GM19351 (cell line): ENCODE data around the gene SQSTM1.
"Not testable (repeated sequence)": the region's sequence is repeated elsewhere in the genome, so short reads cannot be mapped to it uniquely, and the experiment has no call there.

Experiments used
- ATAC-seq: cut with Tn5 transposase; IDR thresholded peaks from one replicate; pipeline ENCODE4 v1.9.1; 2021; ENCODE audit warnings: mild to moderate bottlenecking, moderate library complexity; ENCODE audit not compliant: unreplicated experiment

SQSTM1 gene

GRCh38 chr5:179820483-179821297 is at the start of gene SQSTM1:
TSS of gene SQSTM1 (plus strand) at chr5:179820905. CDS start at chr5:179820937, 32 bp downstream.
- ATAC-seq, result peak; percentile 36

GRCh38 chr5:179771311-179771895 is 49.3 kb upstream of the SQSTM1 start:
- ATAC-seq, result no peak

GRCh38 chr5:179772351-179772750 is 48.4 kb upstream of the SQSTM1 start:
- no peak for ATAC-seq

- ATAC-seq, result no peak
These were observed 47.0 kb upstream of the SQSTM1 start for GRCh38 chr5:179773686-179774040.

- ATAC-seq, result no peak
These were observed 46.3 kb upstream of the SQSTM1 start for GRCh38 chr5:179774442-179774841.

GRCh38 chr5:179776411-179776938 is 44.2 kb upstream of the SQSTM1 start:
- no peak for ATAC-seq

GRCh38 chr5:179777456-179777855 is 43.2 kb upstream of the SQSTM1 start:
- no peak for ATAC-seq

- ATAC-seq, result no peak
These were observed 42.8 kb upstream of the SQSTM1 start for GRCh38 chr5:179777909-179778308.

GRCh38 chr5:179778591-179778990 is 42.1 kb upstream of the SQSTM1 start:
- ATAC-seq, result no peak

GRCh38 chr5:179779826-179780225 is 40.9 kb upstream of the SQSTM1 start:
- ATAC-seq, result no peak

- ATAC-seq, result no peak
These were observed 40.3 kb upstream of the SQSTM1 start for GRCh38 chr5:179780362-179780761.

GRCh38 chr5:179781846-179782245 is 38.9 kb upstream of the SQSTM1 start:
- no peak for ATAC-seq

GRCh38 chr5:179783128-179783527 is 37.6 kb upstream of the SQSTM1 start:
- ATAC-seq, result no peak

GRCh38 chr5:179786861-179787260 is 33.8 kb upstream of the SQSTM1 start:
- ATAC-seq, result no peak

GRCh38 chr5:179788193-179788854 is 32.4 kb upstream of the SQSTM1 start:
- ATAC-seq, result no peak

GRCh38 chr5:179789278-179789677 is 31.4 kb upstream of the SQSTM1 start:
- not testable (repeated sequence) for ATAC-seq

- no peak for ATAC-seq
These were observed 28.7 kb upstream of the SQSTM1 start for GRCh38 chr5:179791881-179792611.

- ATAC-seq, result no peak
These were observed 27.9 kb upstream of the SQSTM1 start for GRCh38 chr5:179792612-179793467.

GRCh38 chr5:179793468-179794139 is 27.1 kb upstream of the SQSTM1 start, which contains the start of gene LTC4S:
TSS of gene LTC4S (plus strand) at chr5:179793986. CDS start at chr5:179794081, 95 bp downstream.
- ATAC-seq, result no peak
